GM23248 (cell line): ENCODE results near the gene GRB10. TPM values are rescaled to one million over a fixed set of nuclear protein-coding genes. Genes with fewer than 3 reads are reported as not detected.

Experiments
- DNase-seq: peaks from one replicate; pipeline ENCODE4 v3.0.0-alpha.2; 2015
- H2AFZ ChIP-seq: fragments of 200-600 bp; sonication (generic); 2 replicates; pipeline ENCODE4 v1.6.1; 2016; ENCODE audit warnings: antibody characterized with exemption
- H3F3A ChIP-seq: fragments of 200-600 bp; sonication (generic); 2 replicates; pipeline ENCODE4 v1.6.1; 2016; ENCODE audit warnings: mild to moderate bottlenecking, antibody characterized with exemption, mixed run types; ENCODE audit not compliant: insufficient read depth
- H3K27ac ChIP-seq: fragments of 200-600 bp; sonication (generic); 2 replicates; pipeline ENCODE4 v1.5.1; 2016; ENCODE audit warnings: mild to moderate bottlenecking
- H3K27me3 ChIP-seq: fragments of 200-600 bp; sonication (generic); replicated peaks from 2 replicates; pipeline ENCODE4 v1.6.1; 2016; ENCODE audit warnings: mild to moderate bottlenecking; ENCODE audit not compliant: insufficient read depth
- H3K36me3 ChIP-seq: fragments of 200-600 bp; sonication (generic); 2 replicates; pipeline ENCODE4 v1.6.1; 2016; ENCODE audit warnings: low read depth, mild to moderate bottlenecking
- H3K4me1 ChIP-seq: fragments of 200-600 bp; sonication (generic); 2 replicates; pipeline ENCODE4 v1.6.1; 2016; ENCODE audit warnings: mild to moderate bottlenecking; ENCODE audit not compliant: insufficient read depth
- H3K4me2 ChIP-seq: fragments of 200-600 bp; sonication (generic); one replicate; pipeline ENCODE4 v1.6.1; 2016; ENCODE audit warnings: mild to moderate bottlenecking; ENCODE audit not compliant: unreplicated experiment
- H3K4me3 ChIP-seq: fragments of 200-600 bp; sonication (generic); 2 replicates; pipeline ENCODE4 v1.5.1; 2016; ENCODE audit warnings: mild to moderate bottlenecking
- H3K79me2 ChIP-seq: fragments of 200-600 bp; sonication (generic); 2 replicates; pipeline ENCODE4 v1.6.1; 2016; ENCODE audit warnings: mild to moderate bottlenecking; ENCODE audit not compliant: insufficient read depth
- H3K9ac ChIP-seq: fragments of 200-600 bp; sonication (generic); 2 replicates; pipeline ENCODE4 v1.6.1; 2016; ENCODE audit warnings: mild to moderate bottlenecking
- H3K9me2 ChIP-seq: fragments of 200-600 bp; sonication (generic); 2 replicates; pipeline ENCODE4 v1.6.1; 2016; ENCODE audit warnings: mixed run types, mild to moderate bottlenecking, moderate library complexity; ENCODE audit not compliant: insufficient read depth
- H3K9me3 ChIP-seq: fragments of 200-600 bp; sonication (generic); one replicate; pipeline ENCODE4 v1.6.1; 2017; ENCODE audit warnings: low read depth
- H4K20me1 ChIP-seq: fragments of 200-600 bp; sonication (generic); 2 replicates; pipeline ENCODE4 v1.6.0; 2016; ENCODE audit not compliant: insufficient read depth
- EZH2 ChIP-seq: fragments of 200-600 bp; sonication (generic); IDR thresholded peaks from 2 replicates; pipeline ENCODE4 v1.6.1; 2018; ENCODE audit warnings: antibody characterized with exemption, mild to moderate bottlenecking; ENCODE audit not compliant: insufficient read depth, poor library complexity, severe bottlenecking
- EZH2phosphoT487 ChIP-seq: fragments of 200-600 bp; sonication (generic); IDR thresholded peaks from 2 replicates; pipeline ENCODE4 v1.6.1; 2018; ENCODE audit warnings: antibody characterized with exemption, moderate library complexity, mild to moderate bottlenecking, low read depth; ENCODE audit not compliant: insufficient read depth
- WGBS, 2 experiments: methylation state at CpG; one replicate each; pipeline ENCODE4 v1.1.6; 2015 to 2017; ENCODE audit warnings: low lambda C conversion rate in 2 of 2, low coverage in 1 of 2; ENCODE audit errors: missing lambda C conversion rate in 2 of 2; 5-methylcytosine and 5-hydroxymethylcytosine counted together
- in situ Hi-C: fragments of 300-500 bp; cut with MboI; formaldehyde crosslinking; loops from 2 replicates; pipeline ENCODE4 v1.15.0; 2020
- polyA plus RNA-seq: library from polyadenylated mRNA; unstranded; fragments of >200 nt; fragmentation: Nextera tagmentation; extraction: Ambion mirVana; gene quantifications from 2 replicates; pipeline ENCODE4 v1.2.1, GENCODE V29; 2016
- total RNA-seq: library from RNA; depleted of rRNA; stranded (reverse); fragments of >200 nt; shearing (Covaris generic); gene quantifications from 2 replicates; pipeline ENCODE4 v1.2.3, GENCODE V29; 2014

Gene GRB10
- total and polyA plus RNA-seq, 2 experiments from 2014 or later = 12.9 to 25.9 TPM

DNA sequence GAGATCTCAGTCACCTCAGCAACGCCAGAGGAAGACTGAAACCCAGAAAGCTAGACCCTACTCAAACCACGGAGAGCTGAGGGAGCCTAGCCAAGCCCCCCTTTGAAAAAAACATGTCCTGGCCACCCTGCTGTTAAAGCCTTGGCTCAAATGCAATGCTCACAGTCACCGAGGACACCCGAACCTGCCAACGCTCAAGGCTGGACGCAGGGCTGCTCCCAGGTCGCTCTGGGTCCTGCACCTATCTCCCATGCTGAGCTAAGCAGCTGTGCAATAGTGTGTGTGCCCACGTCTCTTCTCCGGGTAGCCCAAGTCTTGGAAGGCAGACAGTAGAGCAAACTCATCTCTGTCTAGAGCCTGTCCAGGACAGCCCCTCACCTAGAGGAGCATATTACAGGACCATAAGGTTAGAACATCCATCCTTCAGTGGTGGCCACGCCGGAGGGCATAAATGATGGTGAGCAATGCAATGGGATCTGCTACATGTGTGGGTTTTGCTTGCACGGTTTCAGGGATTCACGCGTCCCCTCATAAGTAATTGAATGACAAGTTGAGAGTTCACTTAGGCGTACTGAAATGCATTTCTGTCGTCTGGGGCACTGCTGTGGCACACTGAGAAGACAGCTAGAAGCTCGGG, 123.2 kb downstream of the GRB10 start:
- Histone ChIP-seq H3K9ac (no peak overlapping the region), H3K27me3 (no peaks in the 10 kb centered on the region), H3K4me2 (no peak overlapping the region), H2AFZ (no peak overlapping the region), H3K9me2 (no peaks in the 10 kb centered on the region), H3K79me2 (no peaks in the 10 kb centered on the region), H3K27ac (no peak overlapping the region), H3K36me3 (no peaks in the 10 kb centered on the region), H3K4me1 (peaks cover 18% of the 10 kb centered on the region), H3K4me3 (no peak overlapping the region), H4K20me1 (peaks cover 16% of the 10 kb centered on the region; the same call in 1 of the 2 replicates), H3F3A (peaks cover 24% of the 10 kb centered on the region), H3K9me3 (no peaks in the 10 kb centered on the region)
- WGBS, 2 experiments = 94 to 96% methylated on average over 17 of the region's 17 CpGs
- DNase-seq = no peak
- in situ Hi-C loops = no loop called here
- TF ChIP-seq EZH2phosphoT487 = no peak
- no peak for TF ChIP-seq EZH2

GRCh38 chr7:50658696-50659095, 124.0 kb downstream of the GRB10 start:
- H3K27me3 ChIP-seq = no peaks in the 10 kb centered on the region
- peaks cover 25% of the 10 kb centered on the region for H3F3A ChIP-seq
- H3K4me2 ChIP-seq = no peak overlapping the region
- H3K9ac ChIP-seq = no peak overlapping the region
- TF ChIP-seq EZH2phosphoT487 = no peak
- TF ChIP-seq EZH2 = no peak
- H3K9me3 ChIP-seq = no peaks in the 10 kb centered on the region
- H3K36me3 ChIP-seq = no peaks in the 10 kb centered on the region
- H3K27ac ChIP-seq = no peak overlapping the region
- no peaks in the 10 kb centered on the region for H3K79me2 ChIP-seq
- peaks cover 12% of the 10 kb centered on the region; the same call in 1 of the 2 replicates for H4K20me1 ChIP-seq
- H3K4me3 ChIP-seq = no peak overlapping the region
- no peaks in the 10 kb centered on the region for H3K9me2 ChIP-seq
- WGBS, 2 experiments = 97 to 98% methylated on average over 11 of the region's 11 CpGs
- DNase-seq = no peak
- in situ Hi-C loops = no loop called here
- H2AFZ ChIP-seq = no peak overlapping the region
- H3K4me1 ChIP-seq = peaks cover 23% of the 10 kb centered on the region

- Histone ChIP-seq H3K9ac (no peak overlapping the region), H3K27me3 (no peaks in the 10 kb centered on the region), H3K4me3 (peak overlapping the region; percentile 7; the same call in 1 of the 2 replicates), H3K9me2 (no peaks in the 10 kb centered on the region), H3K4me1 (peaks cover 31% of the 10 kb centered on the region), H3K79me2 (no peaks in the 10 kb centered on the region), H2AFZ (no peak overlapping the region), H3K36me3 (no peaks in the 10 kb centered on the region), H3F3A (peaks cover 30% of the 10 kb centered on the region), H4K20me1 (peaks cover 7% of the 10 kb centered on the region; the same call in 1 of the 2 replicates), H3K27ac (peak overlapping the region; percentile 24), H3K4me2 (peak overlapping the region; percentile 21), H3K9me3 (no peaks in the 10 kb centered on the region)
- no peak for TF ChIP-seq EZH2phosphoT487
- TF ChIP-seq EZH2 = no peak
- WGBS, 2 experiments = 60 to 65% methylated on average over 7 of the region's 7 CpGs
- no peak for DNase-seq
- in situ Hi-C loops = no loop called here
Observed at GRCh38 chr7:50657912-50658311, 124.8 kb downstream of the GRB10 start.

- Histone ChIP-seq H3K4me3 (peak overlapping the region; percentile 7; the same call in 1 of the 2 replicates), H3K9me2 (no peaks in the 10 kb centered on the region), H3K79me2 (no peaks in the 10 kb centered on the region), H2AFZ (no peak overlapping the region), H3K27ac (peak overlapping the region; percentile 24), H3F3A (peaks cover 30% of the 10 kb centered on the region), H4K20me1 (peaks cover 5% of the 10 kb centered on the region; the same call in 1 of the 2 replicates), H3K27me3 (no peaks in the 10 kb centered on the region), H3K4me2 (peak overlapping the region; percentile 21), H3K9me3 (no peaks in the 10 kb centered on the region), H3K9ac (no peak overlapping the region), H3K36me3 (no peaks in the 10 kb centered on the region), H3K4me1 (peaks cover 33% of the 10 kb centered on the region)
- TF ChIP-seq EZH2 (no peak), EZH2phosphoT487 (no peak)
- in situ Hi-C loops = no loop called here
- DNase-seq = peak; percentile 76
- WGBS, 2 experiments = 1 to 7% methylated on average over 9 of the region's 9 CpGs
Observed at GRCh38 chr7:50657341-50657873, 125.3 kb downstream of the GRB10 start.
